HEK293T (cell line): ENCODE data around the gene PGA4.

Source experiments
- BHLHE40 ChIP-seq: fragments of 450-650 bp; IDR thresholded peaks from 2 replicates; pipeline ENCODE4 v1.6.1; 2016; ENCODE audit warnings: mild to moderate bottlenecking, moderate library complexity, borderline replicate concordance
- FOXA1 ChIP-seq: fragments of 450-650 bp; IDR thresholded peaks from 2 replicates; pipeline ENCODE4 v1.6.1; 2016; ENCODE audit warnings: mild to moderate bottlenecking
- FOXM1 ChIP-seq: fragments of 450-650 bp; IDR thresholded peaks from 2 replicates; pipeline ENCODE4 v1.6.1; 2017; ENCODE audit warnings: mild to moderate bottlenecking, borderline replicate concordance
- LEF1 ChIP-seq: fragments of 450-650 bp; IDR thresholded peaks from 2 replicates; pipeline ENCODE4 v1.6.1; 2017; ENCODE audit warnings: mild to moderate bottlenecking, borderline replicate concordance

- no peak for TF ChIP-seq BHLHE40
- no peak for TF ChIP-seq LEF1
- TF ChIP-seq FOXM1 = no peak
- TF ChIP-seq FOXA1 = no peak
These were observed 34.5 kb upstream of the PGA4 start for GRCh38 chr11:61187505-61188130.
